GM06990 (cell line): ENCODE measurements around the gene CNOT4.

Source experiments
- DNase-seq: peaks from one replicate; pipeline ENCODE4 v3.0.0-alpha.2; 2011; ENCODE audit not compliant: insufficient read length; ENCODE audit errors: extremely low read depth
- H3K27me3 ChIP-seq: replicated peaks from 2 replicates; pipeline ENCODE4 v1.6.0; 2011; ENCODE audit warnings: low read length; ENCODE audit not compliant: control insufficient read depth, insufficient read depth
- H3K36me3 ChIP-seq: 2 replicates; pipeline ENCODE4 v1.5.1; 2011; ENCODE audit warnings: low read length; ENCODE audit not compliant: control insufficient read depth, insufficient read depth
- H3K4me3 ChIP-seq: replicated peaks from 2 replicates; pipeline ENCODE4 v1.5.1; 2011; ENCODE audit warnings: low read depth, mild to moderate bottlenecking, control low read depth, low read length
- CTCF ChIP-seq: IDR thresholded peaks from 2 replicates; pipeline ENCODE4 v1.5.1; 2011; ENCODE audit warnings: low read length, control low read depth, mild to moderate bottlenecking, inconsistent platforms; ENCODE audit not compliant: insufficient read depth, poor library complexity, severe bottlenecking

CNOT4 gene

GRCh38 chr7:135430626-135431025 is 79.3 kb downstream of the CNOT4 start:
- no peak for DNase-seq
- no peak for TF ChIP-seq CTCF
- Histone ChIP-seq H3K36me3 (peaks cover 2% of the 10 kb centered on the region; the same call in 1 of the 2 replicates), H3K27me3 (no peaks in the 10 kb centered on the region), H3K4me3 (no peak overlapping the region)

GRCh38 chr7:135428879-135429278 is 81.0 kb downstream of the CNOT4 start:
- Histone ChIP-seq H3K27me3 (no peaks in the 10 kb centered on the region), H3K4me3 (no peak overlapping the region), H3K36me3 (no peaks in the 10 kb centered on the region; the same call in 1 of the 2 replicates)
- TF ChIP-seq CTCF = no peak
- DNase-seq = no peak

- H3K27me3 ChIP-seq = no peaks in the 10 kb centered on the region
- TF ChIP-seq CTCF = no peak
- H3K4me3 ChIP-seq = no peak overlapping the region
- H3K36me3 ChIP-seq = no peaks in the 10 kb centered on the region; the same call in 1 of the 2 replicates
- no peak for DNase-seq
Measured at GRCh38 chr7:135428011-135428410, 81.9 kb downstream of the CNOT4 start.

GRCh38 chr7:135427166-135427565 is 82.7 kb downstream of the CNOT4 start:
- TF ChIP-seq CTCF = no peak
- no peak for DNase-seq
- no peaks in the 10 kb centered on the region; the same call in 1 of the 2 replicates for H3K36me3 ChIP-seq

GRCh38 chr7:135425036-135425435 is 84.9 kb downstream of the CNOT4 start:
- DNase-seq = no peak
- TF ChIP-seq CTCF = no peak
- Histone ChIP-seq H3K4me3 (no peak overlapping the region), H3K27me3 (no peaks in the 10 kb centered on the region), H3K36me3 (no peaks in the 10 kb centered on the region; the same call in 1 of the 2 replicates)

More at GRCh38 chr7:135427166-135427565, 82.7 kb downstream of the CNOT4 start:
- H3K27me3 ChIP-seq = no peaks in the 10 kb centered on the region
- H3K4me3 ChIP-seq = no peak overlapping the region

GRCh38 chr7:135420786-135421185 is 89.1 kb downstream of the CNOT4 start:
- Histone ChIP-seq H3K4me3 (no peak overlapping the region), H3K27me3 (no peaks in the 10 kb centered on the region), H3K36me3 (peaks cover 2% of the 10 kb centered on the region)
- TF ChIP-seq CTCF = no peak
- DNase-seq = no peak
